HG02970 (cell line): ENCODE measurements around the gene PLOD3.
"Not testable (repeated sequence)": the region's sequence is repeated elsewhere in the genome, so short reads cannot be mapped to it uniquely, and the experiment has no call there.

Source experiments
- ATAC-seq: cut with Tn5 transposase; IDR thresholded peaks from one replicate; pipeline ENCODE4 v1.9.1; 2021; ENCODE audit warnings: mild to moderate bottlenecking, moderate library complexity, moderate number of reproducible peaks; ENCODE audit not compliant: unreplicated experiment, low FRiP score

Gene PLOD3, protein sequence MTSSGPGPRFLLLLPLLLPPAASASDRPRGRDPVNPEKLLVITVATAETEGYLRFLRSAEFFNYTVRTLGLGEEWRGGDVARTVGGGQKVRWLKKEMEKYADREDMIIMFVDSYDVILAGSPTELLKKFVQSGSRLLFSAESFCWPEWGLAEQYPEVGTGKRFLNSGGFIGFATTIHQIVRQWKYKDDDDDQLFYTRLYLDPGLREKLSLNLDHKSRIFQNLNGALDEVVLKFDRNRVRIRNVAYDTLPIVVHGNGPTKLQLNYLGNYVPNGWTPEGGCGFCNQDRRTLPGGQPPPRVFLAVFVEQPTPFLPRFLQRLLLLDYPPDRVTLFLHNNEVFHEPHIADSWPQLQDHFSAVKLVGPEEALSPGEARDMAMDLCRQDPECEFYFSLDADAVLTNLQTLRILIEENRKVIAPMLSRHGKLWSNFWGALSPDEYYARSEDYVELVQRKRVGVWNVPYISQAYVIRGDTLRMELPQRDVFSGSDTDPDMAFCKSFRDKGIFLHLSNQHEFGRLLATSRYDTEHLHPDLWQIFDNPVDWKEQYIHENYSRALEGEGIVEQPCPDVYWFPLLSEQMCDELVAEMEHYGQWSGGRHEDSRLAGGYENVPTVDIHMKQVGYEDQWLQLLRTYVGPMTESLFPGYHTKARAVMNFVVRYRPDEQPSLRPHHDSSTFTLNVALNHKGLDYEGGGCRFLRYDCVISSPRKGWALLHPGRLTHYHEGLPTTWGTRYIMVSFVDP

DNA sequence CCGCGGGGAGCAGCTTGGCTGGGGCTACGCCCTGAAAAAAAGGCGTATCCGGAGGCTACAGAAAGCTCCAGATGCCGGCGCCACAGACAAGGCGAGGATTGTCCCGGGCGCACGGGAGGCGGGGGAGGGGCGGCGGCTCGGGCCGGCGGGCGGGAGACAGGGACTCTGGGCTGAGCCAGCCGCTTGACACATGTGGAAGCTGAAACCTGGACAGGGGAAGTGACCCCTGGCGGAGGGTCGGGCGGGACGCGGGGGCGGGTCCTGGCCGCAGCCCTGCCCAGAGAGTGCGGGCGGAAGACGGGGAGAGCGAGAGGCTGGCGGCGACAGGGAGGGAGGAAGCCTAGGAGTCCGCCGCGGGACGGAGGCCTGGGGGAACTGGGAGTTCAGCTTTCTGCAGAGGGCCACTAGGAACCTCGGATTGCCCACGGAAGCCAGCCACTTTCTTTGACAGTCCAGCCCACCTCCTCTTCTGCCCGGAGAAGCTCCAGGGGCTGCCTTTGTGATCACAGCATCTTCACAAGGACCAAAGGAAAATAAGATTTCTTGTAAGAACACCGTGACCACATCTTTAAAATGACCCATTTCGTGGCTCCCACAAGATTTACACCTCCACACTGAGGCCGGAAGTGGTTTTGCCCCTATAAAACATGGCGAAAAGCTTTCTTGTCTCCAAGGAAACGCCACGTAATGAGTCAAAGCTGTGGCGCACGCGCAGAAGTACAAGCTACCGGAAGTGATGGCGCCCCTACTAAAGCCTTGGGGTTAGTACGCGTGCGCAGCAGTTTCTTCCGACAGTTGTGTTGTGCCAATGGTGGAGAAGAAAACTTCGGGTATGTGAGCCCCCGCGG lies at the start of gene PLOD3, which contains the start of gene ZNHIT1:
PLOD3 (minus strand) TSS at position 194 of the 848 bp plus-strand sequence. CDS start 307 bp downstream, outside the sequence.
ZNHIT1 (plus strand) TSS at position 778 of the 848 bp plus-strand sequence; CDS start at position 809, 31 bp downstream.
- ATAC-seq, result peak; percentile 71

DNA sequence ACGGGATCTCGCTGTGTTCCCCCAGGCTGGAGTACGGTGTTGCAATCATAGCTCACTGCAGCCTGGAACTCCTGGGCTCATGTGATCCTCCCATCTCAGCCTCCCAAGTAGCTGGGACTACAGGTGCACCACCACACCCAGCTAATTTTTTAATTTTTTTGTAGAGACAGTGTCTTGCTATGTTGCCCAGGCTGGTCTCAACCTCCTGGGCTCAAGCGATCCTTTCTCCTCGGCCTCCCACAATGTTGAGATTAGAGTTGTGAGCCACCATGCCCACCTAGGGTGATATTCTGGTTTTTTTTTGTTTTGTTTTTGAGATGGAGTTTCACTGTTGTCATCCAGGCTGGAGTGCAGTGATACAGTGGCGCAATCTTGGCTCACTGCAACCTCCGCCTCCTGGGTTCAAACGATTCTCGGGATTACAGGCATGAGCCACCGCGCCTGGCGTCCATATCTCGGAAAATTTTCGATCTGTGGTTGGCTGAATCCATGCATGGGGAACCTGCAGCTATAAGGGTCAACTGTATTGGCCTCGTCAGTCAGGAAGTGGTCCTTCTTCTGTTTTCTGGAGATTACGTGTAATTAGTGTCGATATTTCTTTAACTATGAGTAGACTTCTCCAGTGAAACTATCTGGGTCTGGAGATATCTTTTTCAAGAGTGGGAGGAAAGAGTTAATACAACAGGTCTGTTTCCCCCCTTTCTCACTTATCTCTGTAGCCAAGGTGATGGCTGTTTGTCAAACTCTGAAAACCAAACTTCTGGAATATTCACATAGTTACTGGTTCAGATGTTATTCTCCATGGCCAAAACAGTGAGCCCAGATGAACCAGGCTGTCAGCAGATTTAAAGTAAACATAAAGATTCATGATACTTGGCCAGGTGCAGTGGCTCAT lies 48.5 kb upstream of the PLOD3 start:
- no peak for ATAC-seq

DNA sequence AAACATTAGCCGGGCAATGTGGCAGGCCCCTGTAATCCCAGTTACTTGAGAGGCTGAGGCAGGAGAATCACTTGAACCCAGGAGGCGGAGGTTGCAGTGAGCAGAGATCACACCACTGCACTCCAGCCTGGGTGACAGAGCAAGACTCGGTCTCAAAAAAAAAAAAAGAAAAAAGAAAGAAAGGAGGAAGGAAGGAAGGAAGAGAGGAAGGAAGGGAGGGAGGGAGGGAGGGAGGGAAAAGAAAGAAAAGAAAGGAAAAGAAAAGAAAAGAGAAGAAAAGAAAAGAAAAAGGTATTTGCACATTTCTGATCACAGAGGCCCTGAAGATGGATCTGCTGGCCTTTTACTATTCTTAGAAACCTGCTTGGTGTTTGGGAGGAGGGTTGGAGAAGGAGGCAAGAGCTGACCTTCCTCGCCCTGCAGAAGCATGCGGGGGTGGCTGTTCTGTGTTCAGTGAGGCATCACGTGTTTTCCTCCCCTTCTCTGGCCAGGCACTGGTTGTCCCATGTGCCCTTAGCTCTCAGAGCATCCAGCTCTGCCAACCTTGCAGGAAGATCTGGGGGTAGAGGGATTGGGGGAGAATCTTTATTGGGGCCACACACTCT lies 46.8 kb upstream of the PLOD3 start:
- not testable (repeated sequence) for ATAC-seq

DNA sequence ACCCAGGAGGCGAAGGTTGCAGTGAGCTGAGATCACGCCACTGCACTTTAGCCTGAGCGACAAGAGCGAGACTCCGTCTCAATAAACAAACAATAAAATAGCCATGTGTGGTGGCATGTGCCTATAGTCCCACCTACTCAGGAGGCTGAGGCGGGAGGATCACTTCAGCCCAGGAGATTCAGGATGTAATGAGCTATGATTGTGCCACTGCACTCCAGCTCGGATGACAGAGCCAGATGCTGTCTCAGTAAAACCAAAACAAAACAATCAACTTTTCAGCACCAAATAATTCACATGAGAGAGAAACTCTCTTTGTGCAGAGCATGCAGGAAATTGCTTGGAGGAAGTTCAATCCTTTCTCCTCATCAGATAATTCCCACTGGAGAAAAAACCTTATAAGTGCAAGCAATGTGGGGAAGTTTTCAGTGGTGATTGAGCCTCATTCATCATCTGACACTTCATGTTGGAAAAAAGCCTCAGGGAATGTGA lies 40.9 kb upstream of the PLOD3 start:
- no peak for ATAC-seq

DNA sequence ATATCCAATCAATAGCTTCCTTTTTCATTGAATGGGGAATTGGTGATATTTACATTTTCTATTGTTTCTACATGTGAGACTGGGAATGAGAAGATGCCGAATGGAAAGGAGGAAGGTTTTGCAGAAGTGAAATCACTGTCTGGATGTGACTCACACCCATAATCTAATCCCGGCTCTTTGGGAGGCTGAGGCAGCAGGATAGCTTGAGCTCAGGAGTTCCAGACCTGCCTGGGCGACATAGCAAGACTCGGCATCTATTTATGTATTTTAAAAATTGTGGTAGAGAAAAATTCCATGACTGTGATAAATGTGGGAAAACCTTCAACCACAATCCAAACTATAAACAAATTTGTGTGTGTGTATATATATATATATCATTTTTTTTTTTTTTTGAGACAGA lies 38.4 kb upstream of the PLOD3 start:
- ATAC-seq, result no peak

DNA sequence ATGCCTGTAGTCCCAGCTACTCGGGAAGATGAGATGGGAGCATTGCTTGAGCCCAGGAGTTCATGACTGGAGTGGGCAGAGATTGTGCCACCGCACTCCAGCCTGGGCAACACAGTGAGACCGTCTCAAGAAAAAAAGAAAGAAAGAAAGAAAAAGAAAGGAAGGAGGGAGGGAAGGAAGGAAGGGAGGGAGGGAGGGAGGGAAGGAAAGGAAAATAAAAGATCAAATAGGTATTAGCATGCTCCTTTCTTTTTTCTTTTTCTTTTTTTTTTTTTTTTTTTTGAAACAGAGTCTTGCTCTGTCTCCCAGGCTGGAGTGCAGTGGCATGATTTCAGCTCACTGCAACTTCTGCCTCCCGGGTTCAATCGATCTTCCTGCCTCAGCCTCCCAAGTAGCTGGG lies 35.8 kb upstream of the PLOD3 start:
- ATAC-seq, result not testable (repeated sequence)

DNA sequence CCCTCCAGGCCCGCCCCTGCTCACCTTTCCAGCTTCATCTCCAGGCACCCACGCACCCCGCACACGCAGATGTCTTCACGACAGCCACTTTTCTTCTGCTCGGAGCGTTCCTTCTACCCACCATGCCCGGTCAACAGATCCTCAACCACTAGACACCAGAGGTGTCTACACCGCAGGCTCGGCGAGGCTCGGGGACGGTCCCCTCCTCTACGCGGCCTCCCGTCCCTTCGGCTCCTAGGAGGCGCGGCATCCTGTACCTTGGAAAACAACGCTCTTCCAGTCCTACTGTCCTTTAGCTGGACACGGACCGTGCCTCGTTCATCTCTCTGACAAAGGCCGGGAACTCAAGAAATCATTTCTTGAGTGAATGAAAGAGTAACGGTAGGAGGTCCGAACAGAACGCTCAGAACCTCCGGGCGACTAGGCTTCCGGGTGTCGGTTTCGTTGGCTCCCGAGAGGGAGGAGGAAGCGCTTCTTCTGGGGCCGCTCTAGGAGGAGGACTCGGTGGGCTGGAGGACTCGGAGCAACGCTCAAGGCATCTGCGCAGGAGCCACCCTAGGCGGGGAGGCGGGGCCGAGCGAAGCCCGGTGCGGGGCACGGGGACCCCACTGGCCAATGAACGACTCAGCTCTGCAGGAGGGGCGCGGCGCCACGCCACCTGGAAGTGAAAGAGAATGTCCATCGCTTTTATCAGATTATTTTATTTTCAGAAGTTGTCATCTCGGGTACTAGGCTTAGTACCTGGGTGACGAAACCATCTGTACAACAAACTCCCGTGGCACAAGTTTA lies 34.7 kb upstream of the PLOD3 start:
- ATAC-seq, result peak; percentile 96

DNA sequence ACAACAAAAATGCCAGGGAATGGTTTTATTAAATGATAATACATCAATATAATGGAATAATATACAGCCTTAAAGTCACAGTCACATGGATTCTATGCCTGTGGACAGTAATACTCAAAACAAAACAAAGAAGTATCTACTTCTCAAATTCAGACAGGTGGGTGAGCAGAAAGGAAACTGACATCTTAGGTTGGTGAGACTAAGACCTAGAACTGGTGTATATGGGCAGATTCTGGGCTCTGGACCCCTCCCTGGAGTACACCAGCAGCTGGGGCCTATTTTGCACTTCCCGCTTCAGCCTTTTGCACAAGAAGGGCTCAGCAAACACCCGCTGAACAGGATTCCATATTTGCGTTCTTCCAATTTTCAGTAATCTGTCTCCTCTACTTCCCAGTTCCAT lies 32.9 kb upstream of the PLOD3 start:
- ATAC-seq, result no peak

DNA sequence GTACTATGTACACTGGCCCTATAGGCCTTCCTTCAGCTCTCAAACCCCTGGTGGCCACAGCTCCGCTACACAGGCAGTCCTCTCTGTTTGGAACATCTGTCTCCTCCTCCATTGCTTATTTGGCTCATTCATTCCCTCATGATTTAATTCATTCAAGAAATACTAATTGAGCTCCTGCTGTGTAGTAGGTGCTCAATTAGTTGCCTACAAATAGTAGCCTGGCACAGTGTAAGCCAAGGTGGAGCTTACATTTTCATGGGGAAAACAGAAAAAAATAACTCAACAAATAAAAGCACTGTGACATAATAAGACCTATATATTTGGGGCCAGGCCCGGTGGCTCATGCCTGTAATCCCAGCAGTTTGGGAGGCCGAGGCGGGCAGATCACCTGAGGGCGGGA lies 30.9 kb upstream of the PLOD3 start:
- ATAC-seq, result no peak

DNA sequence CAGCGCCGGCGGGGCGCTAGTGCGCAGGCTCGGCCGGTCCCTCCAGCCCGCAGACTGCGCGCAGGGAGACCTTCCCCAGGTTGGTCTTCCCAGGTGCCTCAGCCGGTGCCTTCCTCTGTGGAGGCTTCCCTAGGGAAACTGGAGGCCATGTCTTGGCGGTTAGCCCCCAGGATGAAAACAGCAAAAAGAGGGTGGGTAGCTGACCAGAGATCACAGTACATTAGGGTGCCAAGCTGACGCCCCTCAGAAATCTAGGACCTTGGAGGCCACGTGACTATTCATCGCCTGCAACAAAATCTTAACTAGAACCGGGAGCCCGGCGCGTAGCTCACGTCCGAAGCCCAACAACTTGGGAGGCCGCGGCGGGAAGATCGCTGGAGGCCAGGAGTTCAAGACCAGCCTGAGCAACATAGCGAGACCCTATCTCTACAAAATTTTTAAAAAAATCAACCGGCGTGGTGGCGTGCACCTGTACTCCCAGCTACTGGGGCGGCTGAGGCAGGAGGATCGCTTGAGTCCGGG lies 27.8 kb upstream of the PLOD3 start:
- no peak for ATAC-seq

DNA sequence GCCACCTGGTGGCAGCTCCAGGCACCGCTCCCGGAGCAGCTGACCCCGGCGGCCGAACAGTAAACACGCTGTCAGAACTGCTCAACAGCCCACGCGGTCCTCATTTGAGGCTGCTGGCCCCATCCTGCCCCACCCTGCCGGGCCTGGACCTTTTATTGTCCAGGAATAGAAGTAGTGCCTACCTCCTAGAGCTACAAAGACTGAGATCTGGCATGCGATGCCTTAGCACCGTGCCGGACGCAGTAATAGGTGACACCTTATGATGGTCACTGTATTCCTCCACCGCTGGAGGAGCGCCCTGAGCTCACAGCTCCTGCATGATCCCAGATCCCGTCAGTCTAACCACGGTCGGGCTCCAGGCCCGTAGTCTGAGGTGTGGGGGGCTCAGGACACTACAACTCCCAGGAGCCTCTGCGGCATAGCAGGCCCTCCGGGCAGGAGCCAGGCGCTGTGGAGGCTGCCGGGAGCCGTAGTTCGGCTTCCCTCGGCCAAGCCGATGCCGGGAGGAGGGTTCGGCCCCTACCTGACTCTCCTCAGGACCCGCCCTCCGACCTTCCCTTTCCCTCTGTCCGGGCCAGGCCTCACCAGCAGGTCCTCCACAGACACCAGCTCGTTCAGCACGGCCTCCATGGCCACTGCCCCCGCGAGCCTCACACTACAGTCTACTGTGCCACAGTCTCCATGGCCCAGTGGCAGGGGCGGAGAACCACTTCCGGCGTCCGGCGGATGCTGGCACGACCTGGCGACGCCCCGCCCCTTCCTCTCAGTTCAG lies 27.2 kb upstream of the PLOD3 start, which contains the start of gene FIS1:
FIS1 (minus strand) TSS at position 707 of the 772 bp plus-strand sequence; CDS start at position 630, 77 bp downstream.
- ATAC-seq, result peak; percentile 81

DNA sequence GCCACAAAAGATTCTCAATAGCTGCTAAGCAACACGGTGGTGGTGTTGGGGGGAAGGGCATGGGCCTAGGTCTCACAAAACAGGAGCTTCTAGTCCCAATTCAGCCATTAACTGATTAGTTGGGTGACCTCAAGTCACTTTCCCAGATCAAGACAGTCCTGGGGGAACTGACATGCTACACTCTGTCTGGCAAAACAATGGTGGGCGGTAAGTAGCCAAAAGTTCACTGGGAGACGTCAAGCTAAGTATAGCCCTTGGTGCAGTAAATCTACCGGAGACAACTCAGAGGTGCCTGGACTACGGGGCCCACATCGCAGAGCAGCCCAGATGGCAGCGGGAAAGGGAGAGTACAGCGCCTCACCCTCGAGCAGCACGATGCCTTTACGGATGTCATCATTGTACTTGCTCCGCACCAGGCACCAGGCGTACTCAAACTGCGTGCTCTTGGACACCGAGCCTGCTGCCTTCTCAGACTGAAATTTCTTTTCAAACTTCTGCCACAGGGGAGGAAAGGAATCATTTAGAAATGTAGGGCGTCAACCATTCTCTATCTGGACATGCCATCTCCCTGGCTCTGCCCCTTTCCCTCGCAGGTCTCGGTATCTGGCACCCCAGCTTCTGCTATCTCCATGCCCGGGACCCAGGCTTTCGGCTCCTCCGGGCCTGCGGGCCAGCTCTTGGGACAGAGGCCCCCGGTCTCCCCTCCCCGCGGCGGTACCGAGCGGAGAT lies 26.4 kb upstream of the PLOD3 start:
- ATAC-seq, result no peak

DNA sequence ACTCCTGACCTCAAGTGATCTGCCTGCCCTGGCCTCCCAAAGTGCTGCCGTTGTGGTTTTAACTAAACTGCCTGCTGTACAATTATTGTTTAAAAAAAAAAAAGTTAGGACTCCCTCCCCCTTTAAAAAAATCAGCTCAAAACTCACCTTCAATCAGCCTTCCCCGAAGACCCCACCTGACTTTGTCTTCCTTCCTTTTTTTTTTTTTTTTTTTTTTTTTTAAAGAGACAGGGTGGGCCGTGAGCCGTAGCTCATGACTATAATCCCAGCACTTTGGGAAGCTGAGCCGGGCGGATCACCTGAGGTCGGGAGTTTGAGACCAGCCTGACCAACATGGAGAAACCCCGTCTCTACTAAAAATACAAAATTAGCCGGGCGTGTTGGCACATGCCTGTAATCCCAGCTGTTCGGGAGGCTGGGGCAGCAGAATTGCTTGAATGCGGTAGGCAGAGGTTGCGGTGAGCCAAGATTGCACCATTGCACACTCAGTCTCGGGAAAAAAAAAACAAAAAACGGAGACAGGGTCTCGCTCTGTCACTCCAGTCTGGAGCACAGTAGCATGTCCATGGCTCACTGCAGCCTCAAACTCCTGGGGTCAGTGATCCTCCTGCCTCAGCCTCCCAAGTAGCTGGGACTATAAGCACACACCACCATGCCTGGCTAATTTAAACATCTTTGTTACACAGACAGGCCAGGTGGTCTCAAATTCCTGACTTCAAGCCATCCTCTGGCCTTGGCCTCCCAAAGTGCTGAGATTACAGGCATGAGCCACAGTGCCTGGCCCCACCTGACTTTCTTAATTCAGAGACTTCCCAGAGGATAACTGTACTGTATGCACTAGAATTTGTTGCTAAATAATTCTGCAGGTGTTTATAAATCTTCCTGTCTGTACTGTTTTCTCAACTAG lies 24.3 kb upstream of the PLOD3 start:
- no peak for ATAC-seq

DNA sequence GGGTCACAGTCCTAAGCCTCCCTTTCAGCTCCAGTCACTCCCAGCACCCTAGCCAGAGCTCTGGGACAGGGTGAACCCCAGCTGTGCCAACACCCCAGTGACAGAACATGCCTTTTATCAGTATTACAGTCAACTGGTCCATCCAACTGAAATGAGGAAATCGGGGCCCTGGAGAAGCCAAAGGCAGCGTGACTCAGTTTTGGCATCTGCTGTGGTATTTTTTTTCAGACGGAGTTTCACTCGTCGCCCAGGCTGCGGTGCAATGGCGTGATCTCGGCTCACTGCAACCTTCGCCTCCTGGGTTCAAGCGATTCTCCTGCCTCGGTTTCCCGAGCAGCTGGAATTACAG lies 23.6 kb upstream of the PLOD3 start:
- no peak for ATAC-seq

DNA sequence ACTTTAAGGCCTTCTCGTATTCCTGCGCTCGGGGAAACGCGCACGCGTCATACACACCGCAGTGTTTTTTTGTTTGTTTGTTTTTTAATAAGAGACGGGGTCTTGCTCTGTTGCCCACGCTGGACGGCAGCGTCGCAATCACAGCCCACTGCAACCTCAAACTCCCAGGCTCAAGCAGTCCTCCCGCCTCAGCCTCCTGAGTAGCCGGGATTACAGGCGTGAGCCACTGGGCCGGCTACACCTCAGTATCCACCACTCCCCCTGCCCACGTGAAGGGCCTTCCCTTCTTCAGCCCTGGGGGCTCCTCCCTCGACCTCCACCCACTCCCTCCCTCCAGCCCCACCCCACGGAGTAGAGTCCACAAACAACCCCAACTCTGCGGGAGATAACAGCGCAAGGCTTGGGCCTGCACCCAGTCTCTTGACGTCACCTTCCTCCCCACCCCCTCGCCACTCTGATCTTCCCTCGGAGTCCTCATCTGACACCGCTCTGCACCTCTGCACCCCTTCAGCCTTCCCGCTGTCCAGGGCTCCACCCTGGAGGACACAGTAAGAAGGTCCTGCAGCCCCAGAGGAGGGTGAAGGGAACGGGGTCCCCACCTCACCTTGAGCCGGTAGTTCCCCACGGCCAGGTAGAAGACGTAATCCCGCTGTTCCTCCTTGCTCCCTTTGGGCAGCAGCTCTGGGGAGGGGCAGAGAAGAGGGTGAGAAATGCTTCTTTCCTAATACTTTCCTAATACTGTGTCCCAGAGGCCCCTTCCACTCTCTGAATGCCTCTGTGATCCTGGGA lies 23.0 kb upstream of the PLOD3 start:
- no peak for ATAC-seq
